KMS-11 (cell line): ENCODE measurements around the gene TPM3.
A peak's percentile ranks its signal among the peaks of the same experiment; 100 is the strongest.

Experiments
- H2AFZ ChIP-seq: fragments of 200-600 bp; sonication (generic); 2 replicates; pipeline ENCODE4 v1.6.1; 2016; ENCODE audit warnings: antibody characterized with exemption, mixed run types, low read depth
- H3K27ac ChIP-seq: fragments of 200-600 bp; sonication (generic); 2 replicates; pipeline ENCODE4 v1.6.1; 2016; ENCODE audit warnings: mild to moderate bottlenecking, mixed run types
- H3K27me3 ChIP-seq: fragments of 200-600 bp; sonication (generic); 2 replicates; pipeline ENCODE4 v1.6.1; 2017; ENCODE audit warnings: mild to moderate bottlenecking, low read depth, mixed run types, moderate library complexity; ENCODE audit not compliant: insufficient read depth
- H3K36me3 ChIP-seq: fragments of 200-600 bp; sonication (generic); 2 replicates; pipeline ENCODE4 v1.6.1; 2017; ENCODE audit warnings: mild to moderate bottlenecking, mixed run types; ENCODE audit not compliant: insufficient read depth
- H3K4me1 ChIP-seq: fragments of 200-600 bp; sonication (generic); 2 replicates; pipeline ENCODE4 v1.6.1; 2016; ENCODE audit warnings: mild to moderate bottlenecking, low read depth, mixed run types; ENCODE audit not compliant: poor library complexity, severe bottlenecking
- H3K4me2 ChIP-seq: fragments of 200-600 bp; sonication (generic); 2 replicates; pipeline ENCODE4 v1.7.0; 2016; ENCODE audit warnings: mild to moderate bottlenecking, mixed run types
- H3K4me3 ChIP-seq: fragments of 200-600 bp; sonication (generic); IDR thresholded peaks from 2 replicates; pipeline ENCODE4 v1.6.1; 2017; ENCODE audit warnings: low read depth, low read length, mixed read lengths; ENCODE audit not compliant: insufficient read depth
- H3K79me2 ChIP-seq: fragments of 200-600 bp; sonication (generic); 2 replicates; pipeline ENCODE4 v1.6.1; 2016; ENCODE audit warnings: low read depth, mixed run types; ENCODE audit not compliant: insufficient read depth
- H3K9ac ChIP-seq: fragments of 200-600 bp; sonication (generic); 2 replicates; pipeline ENCODE4 v1.6.1; 2016; ENCODE audit warnings: mild to moderate bottlenecking, mixed run types
- H4K20me1 ChIP-seq: fragments of 200-600 bp; sonication (generic); 2 replicates; pipeline ENCODE4 v1.6.1; 2016; ENCODE audit warnings: mild to moderate bottlenecking, mixed run types; ENCODE audit not compliant: insufficient read depth
- CTCF ChIP-seq: fragments of 200-600 bp; sonication (generic); conservative IDR thresholded peaks from 2 replicates; pipeline ENCODE4 v1.6.1; 2017; ENCODE audit warnings: low read depth, mild to moderate bottlenecking, antibody characterized with exemption, low read length, moderate library complexity, mixed read lengths

The TPM3 gene

GRCh38 chr1:154186177-154186576 lies 5.7 kb downstream of the TPM3 start:
- Histone ChIP-seq H3K36me3 (no peaks in the 10 kb centered on the region), H3K4me1 (peaks cover 41% of the 10 kb centered on the region), H4K20me1 (peaks cover 11% of the 10 kb centered on the region), H3K4me2 (no peak overlapping the region), H3K79me2 (peaks cover 19% of the 10 kb centered on the region), H3K27ac (no peak overlapping the region), H2AFZ (no peak overlapping the region), H3K4me3 (no peak overlapping the region), H3K9ac (no peak overlapping the region), H3K27me3 (no peaks in the 10 kb centered on the region; the same call in 1 of the 2 replicates)
- peak; percentile 95 for TF ChIP-seq CTCF

GRCh38 chr1:154183046-154183915 lies 8.6 kb downstream of the TPM3 start:
- TF ChIP-seq CTCF = no peak
- H3K4me3 ChIP-seq = peak overlapping the region; percentile 99
- peak overlapping the region; percentile 88 for H3K4me2 ChIP-seq

GRCh38 chr1:154182344-154183045 lies 9.4 kb downstream of the TPM3 start:
- Histone ChIP-seq H4K20me1 (peaks cover 48% of the 10 kb centered on the region), H3K79me2 (peaks cover 56% of the 10 kb centered on the region), H3K4me1 (peaks cover 75% of the 10 kb centered on the region), H3K27me3 (no peaks in the 10 kb centered on the region), H3K36me3 (peaks cover 4% of the 10 kb centered on the region; the same call in 1 of the 2 replicates), H2AFZ (peak overlapping the region; percentile 78), H3K4me2 (peak overlapping the region; percentile 88), H3K4me3 (peak overlapping the region; percentile 99), H3K27ac (peak overlapping the region; percentile 50), H3K9ac (peak overlapping the region; percentile 53)
- TF ChIP-seq CTCF = no peak

More at GRCh38 chr1:154183046-154183915, 8.6 kb downstream of the TPM3 start:
- H2AFZ ChIP-seq = peak overlapping the region; percentile 78
- peak overlapping the region; percentile 50 for H3K27ac ChIP-seq
- H3K79me2 ChIP-seq = peaks cover 48% of the 10 kb centered on the region
- H4K20me1 ChIP-seq = peaks cover 40% of the 10 kb centered on the region
- no peaks in the 10 kb centered on the region for H3K27me3 ChIP-seq
- peaks cover 4% of the 10 kb centered on the region; the same call in 1 of the 2 replicates for H3K36me3 ChIP-seq
- H3K4me1 ChIP-seq = peaks cover 70% of the 10 kb centered on the region
- peak overlapping the region; percentile 53 for H3K9ac ChIP-seq

- H3K27ac ChIP-seq = peak overlapping the region; percentile 50
Measured at GRCh38 chr1:154181944-154182343, 10.0 kb downstream of the TPM3 start.

More at GRCh38 chr1:154181944-154182343, 10.0 kb downstream of the TPM3 start:
- H3K27me3 ChIP-seq = no peaks in the 10 kb centered on the region
- H3K36me3 ChIP-seq = peaks cover 4% of the 10 kb centered on the region; the same call in 1 of the 2 replicates
- peaks cover 54% of the 10 kb centered on the region for H4K20me1 ChIP-seq
- TF ChIP-seq CTCF = no peak
- peak overlapping the region; percentile 99 for H3K4me3 ChIP-seq
- H3K4me1 ChIP-seq = peaks cover 75% of the 10 kb centered on the region
- H3K4me2 ChIP-seq = peak overlapping the region; percentile 88
- peaks cover 62% of the 10 kb centered on the region for H3K79me2 ChIP-seq
- peak overlapping the region; percentile 53; the same call in 1 of the 2 replicates for H3K9ac ChIP-seq
- peak overlapping the region; percentile 78; the same call in 1 of the 2 replicates for H2AFZ ChIP-seq
